Muscle of back (tissue), 11 donors: Measurements from ENCODE around the gene APBA2. TPM values are rescaled to one million over a fixed set of nuclear protein-coding genes. Genes with fewer than 3 reads are reported as not detected.

Source experiments
- DNase-seq, 3 donors: peaks; one replicate each; pipeline versions ENCODE4 v3.0.0 to v3.0.0-alpha.2; 2013
- polyA plus RNA-seq, 10 donors: library from polyadenylated mRNA; unstranded; fragments of 120-200 nt; gene quantifications; one replicate each; pipeline ENCODE4 v1.2.1, GENCODE V29; 2013; ENCODE audit not compliant: insufficient read length in 10 of 10

Gene APBA2
- polyA plus RNA-seq, 10 donors: 3.1 to 12.7 (median 4.7) TPM

GRCh38 chr15:28983432-28984311 is 97.9 kb downstream of the APBA2 start:
- DNase-seq: no peak

- DNase-seq: peak in 2 of 3 donors; percentile 22 to 62
Measured at GRCh38 chr15:28984421-28985315, 98.9 kb downstream of the APBA2 start.

GRCh38 chr15:28985316-28985645 is 99.5 kb downstream of the APBA2 start:
- DNase-seq: no peak

- DNase-seq: no peak
Measured at GRCh38 chr15:28985691-28986090, 99.9 kb downstream of the APBA2 start.

GRCh38 chr15:28986108-28986507 is 100.3 kb downstream of the APBA2 start:
- no peak for DNase-seq

GRCh38 chr15:28986726-28987125 is 101.0 kb downstream of the APBA2 start:
- DNase-seq: no peak

- DNase-seq: no peak
Measured at GRCh38 chr15:28987337-28987736, 101.6 kb downstream of the APBA2 start.

GRCh38 chr15:28989239-28989830 is 103.6 kb downstream of the APBA2 start:
- DNase-seq: no peak

- DNase-seq: no peak
Measured at GRCh38 chr15:28989896-28990295, 104.1 kb downstream of the APBA2 start.

- no peak for DNase-seq
Measured at GRCh38 chr15:28990390-28990789, 104.6 kb downstream of the APBA2 start.

GRCh38 chr15:28991236-28992171 is 105.7 kb downstream of the APBA2 start:
- no peak for DNase-seq

GRCh38 chr15:28992336-28992864 is 106.6 kb downstream of the APBA2 start:
- DNase-seq: no peak

- peak in 1 of 3 donors; percentile 25 for DNase-seq
Measured at GRCh38 chr15:28993051-28993719, 107.4 kb downstream of the APBA2 start.

- DNase-seq: no peak
Measured at GRCh38 chr15:28993720-28994053, 107.9 kb downstream of the APBA2 start.

GRCh38 chr15:28994142-28994830 is 108.5 kb downstream of the APBA2 start:
- no peak for DNase-seq

GRCh38 chr15:28994831-28995596 is 109.2 kb downstream of the APBA2 start:
- no peak for DNase-seq

GRCh38 chr15:28995705-28996104 is 109.9 kb downstream of the APBA2 start:
- no peak for DNase-seq

- no peak for DNase-seq
Measured at GRCh38 chr15:28996289-28996688, 110.5 kb downstream of the APBA2 start.

GRCh38 chr15:28996953-28997352 is 111.2 kb downstream of the APBA2 start:
- no peak for DNase-seq
